Measurements from ENCODE around the gene CLEC4E.

- no peak for TF ChIP-seq CTCF (IDR thresholded peaks at IDR 0.05)
- TF ChIP-seq POLR2AphosphoS5 (IDR thresholded peaks at IDR 0.05): no peak
- no peak for TF ChIP-seq POLR2A (IDR thresholded peaks at IDR 0.05)
These were observed 49.0 kb upstream of the CLEC4E start for GRCh38 chr12:8589679-8590078.
